Rectal smooth muscle tissue (tissue), 1 donor: ENCODE data around the gene PPP1R12C.
A peak's percentile ranks its signal among the peaks of the same experiment; 100 is the strongest.
"Not testable (repeated sequence)": the region's sequence is repeated elsewhere in the genome, so short reads cannot be mapped to it uniquely, and the experiment has no call there.

ENCODE experiments used
- H3K27ac ChIP-seq: one replicate; pipeline ENCODE4 v1.7.0; 2013; ENCODE audit warnings: low read depth, low read length, inconsistent platforms
- H3K27me3 ChIP-seq: one replicate; pipeline ENCODE4 v1.7.0; 2013; ENCODE audit warnings: low read length; ENCODE audit not compliant: control insufficient read depth, insufficient read depth
- H3K36me3 ChIP-seq: one replicate; pipeline ENCODE4 v1.7.0; 2013; ENCODE audit warnings: low read length; ENCODE audit not compliant: control insufficient read depth, insufficient read depth
- H3K4me1 ChIP-seq: one replicate; pipeline ENCODE4 v1.7.0; 2013; ENCODE audit warnings: low read length; ENCODE audit not compliant: control insufficient read depth, insufficient read depth
- H3K4me3 ChIP-seq: one replicate; pipeline ENCODE4 v1.7.0; 2013; ENCODE audit warnings: low read length
- H3K9ac ChIP-seq: one replicate; pipeline ENCODE4 v1.7.0; 2013; ENCODE audit warnings: low read length

PPP1R12C gene

GRCh38 chr19:55113570-55114039 lies 3.8 kb downstream of the PPP1R12C start:
- H3K9ac ChIP-seq, result peak overlapping the region; percentile 17
- peaks cover 20% of the 10 kb centered on the region for H3K4me1 ChIP-seq
- peak overlapping the region; percentile 96 for H3K27ac ChIP-seq
- H3K27me3 ChIP-seq, result no peaks in the 10 kb centered on the region
- H3K36me3 ChIP-seq, result peaks cover 12% of the 10 kb centered on the region
- H3K4me3 ChIP-seq, result peak overlapping the region; percentile 27

- H3K36me3 ChIP-seq, result peaks cover 12% of the 10 kb centered on the region
- H3K9ac ChIP-seq, result peak overlapping the region; percentile 17
- no peaks in the 10 kb centered on the region for H3K27me3 ChIP-seq
- H3K27ac ChIP-seq, result peak overlapping the region; percentile 96
- H3K4me1 ChIP-seq, result peaks cover 20% of the 10 kb centered on the region
- H3K4me3 ChIP-seq, result peak overlapping the region; percentile 27
These were observed 4.5 kb downstream of the PPP1R12C start for GRCh38 chr19:55112777-55113569.

GRCh38 chr19:55112246-55112776 lies 5.1 kb downstream of the PPP1R12C start:
- Histone ChIP-seq H3K4me1 (peaks cover 20% of the 10 kb centered on the region), H3K4me3 (no peak overlapping the region), H3K27me3 (no peaks in the 10 kb centered on the region), H3K36me3 (peaks cover 12% of the 10 kb centered on the region), H3K9ac (no peak overlapping the region), H3K27ac (peak overlapping the region; percentile 96)

- no peak overlapping the region for H3K4me3 ChIP-seq
- peaks cover 12% of the 10 kb centered on the region for H3K36me3 ChIP-seq
- no peak overlapping the region for H3K9ac ChIP-seq
- H3K27ac ChIP-seq, result peak overlapping the region; percentile 72
- H3K27me3 ChIP-seq, result no peaks in the 10 kb centered on the region
- H3K4me1 ChIP-seq, result peaks cover 20% of the 10 kb centered on the region
These were observed 6.1 kb downstream of the PPP1R12C start for GRCh38 chr19:55111238-55111831.

GRCh38 chr19:55109527-55110291 lies 7.7 kb downstream of the PPP1R12C start:
- no peak overlapping the region for H3K9ac ChIP-seq
- peaks cover 12% of the 10 kb centered on the region for H3K36me3 ChIP-seq
- H3K4me1 ChIP-seq, result peaks cover 20% of the 10 kb centered on the region
- H3K4me3 ChIP-seq, result no peak overlapping the region
- peak overlapping the region; percentile 1 for H3K27ac ChIP-seq
- no peaks in the 10 kb centered on the region for H3K27me3 ChIP-seq

GRCh38 chr19:55107252-55107651 lies 10.2 kb downstream of the PPP1R12C start:
- peaks cover 20% of the 10 kb centered on the region for H3K36me3 ChIP-seq
- not testable (repeated sequence) for H3K9ac ChIP-seq, H3K4me3 ChIP-seq, H3K4me1 ChIP-seq, H3K27ac ChIP-seq, H3K27me3 ChIP-seq

- Histone ChIP-seq H3K9ac (no peak overlapping the region), H3K27me3 (no peaks in the 10 kb centered on the region), H3K4me1 (peaks cover under 1% of the 10 kb centered on the region), H3K36me3 (peaks cover 24% of the 10 kb centered on the region), H3K27ac (no peak overlapping the region), H3K4me3 (no peak overlapping the region)
These were observed 10.8 kb downstream of the PPP1R12C start for GRCh38 chr19:55106591-55106990.

- H3K4me3 ChIP-seq, result no peak overlapping the region
- H3K36me3 ChIP-seq, result peaks cover 24% of the 10 kb centered on the region
- no peaks in the 10 kb centered on the region for H3K27me3 ChIP-seq
- no peak overlapping the region for H3K27ac ChIP-seq
- H3K4me1 ChIP-seq, result no peaks in the 10 kb centered on the region
- H3K9ac ChIP-seq, result no peak overlapping the region
These were observed 12.2 kb downstream of the PPP1R12C start for GRCh38 chr19:55105237-55105636.

GRCh38 chr19:55103190-55103589 lies 14.2 kb downstream of the PPP1R12C start:
- no peak overlapping the region for H3K27ac ChIP-seq
- H3K9ac ChIP-seq, result no peak overlapping the region
- H3K4me3 ChIP-seq, result no peak overlapping the region
- H3K27me3 ChIP-seq, result no peaks in the 10 kb centered on the region
- peaks cover 20% of the 10 kb centered on the region for H3K36me3 ChIP-seq
- H3K4me1 ChIP-seq, result no peaks in the 10 kb centered on the region

GRCh38 chr19:55101261-55101660 lies 16.2 kb downstream of the PPP1R12C start:
- no peaks in the 10 kb centered on the region for H3K27me3 ChIP-seq
- no peak overlapping the region for H3K9ac ChIP-seq
- H3K4me3 ChIP-seq, result no peak overlapping the region
- H3K27ac ChIP-seq, result no peak overlapping the region
- peaks cover 20% of the 10 kb centered on the region for H3K36me3 ChIP-seq
- H3K4me1 ChIP-seq, result no peaks in the 10 kb centered on the region

- H3K27me3 ChIP-seq, result no peaks in the 10 kb centered on the region
- no peak overlapping the region for H3K4me3 ChIP-seq
- H3K36me3 ChIP-seq, result peaks cover 30% of the 10 kb centered on the region
- H3K9ac ChIP-seq, result no peak overlapping the region
- no peak overlapping the region for H3K27ac ChIP-seq
- no peaks in the 10 kb centered on the region for H3K4me1 ChIP-seq
These were observed 17.6 kb downstream of the PPP1R12C start for GRCh38 chr19:55099557-55100506.
